Neural cell (in vitro differentiated cells): ENCODE data around the gene DOCK7. TPM values are rescaled to one million over a fixed set of nuclear protein-coding genes. Genes with fewer than 3 reads are reported as not detected.

ENCODE experiments used
- H2AFZ ChIP-seq: fragments of 200-600, 300-800 bp; sonication (generic), shearing (Covaris generic); 2 replicates; pipeline ENCODE4 v1.6.0; 2014; ENCODE audit warnings: low read depth, mild to moderate bottlenecking, antibody characterized with exemption, low read length, moderate library complexity
- H3F3A ChIP-seq: fragments of 200-600 bp; shearing (Covaris generic); 2 replicates; pipeline ENCODE4 v1.6.1; 2016; ENCODE audit warnings: mild to moderate bottlenecking, moderate library complexity, mixed read lengths, antibody characterized with exemption, low read length; ENCODE audit not compliant: insufficient read depth, poor library complexity, severe bottlenecking
- H3K27ac ChIP-seq: fragments of 200-600, 300-800 bp; sonication (generic), shearing (Covaris generic); 2 replicates; pipeline ENCODE4 v1.5.1; 2014; ENCODE audit warnings: mild to moderate bottlenecking, low read length, moderate library complexity
- H3K27me3 ChIP-seq: fragments of 300-800, 200-600 bp; sonication (generic), shearing (Covaris generic); 2 replicates; pipeline ENCODE4 v1.6.0; 2014; ENCODE audit warnings: mild to moderate bottlenecking, low read depth, low read length, moderate library complexity; ENCODE audit not compliant: insufficient read depth
- H3K36me3 ChIP-seq: fragments of 300-800, 200-600 bp; sonication (generic), shearing (Covaris generic); 2 replicates; pipeline ENCODE4 v1.5.1; 2014; ENCODE audit warnings: mild to moderate bottlenecking, antibody characterized with exemption, low read length, moderate library complexity; ENCODE audit not compliant: insufficient read depth
- H3K4me2 ChIP-seq: fragments of 300-800, 200-600 bp; sonication (generic), shearing (Covaris generic); 2 replicates; pipeline ENCODE4 v1.6.0; 2014; ENCODE audit warnings: mild to moderate bottlenecking, low read length
- H3K4me3 ChIP-seq: fragments of 300-800, 200-600 bp; sonication (generic), shearing (Covaris generic); 2 replicates; pipeline ENCODE4 v1.5.1; 2014; ENCODE audit warnings: mild to moderate bottlenecking, low read length, moderate library complexity
- H3K79me2 ChIP-seq: fragments of 200-600 bp; shearing (Covaris generic); replicated peaks from 2 replicates; pipeline ENCODE4 v1.6.0; 2014; ENCODE audit warnings: mild to moderate bottlenecking, low read length, moderate library complexity; ENCODE audit not compliant: insufficient read depth
- H3K9ac ChIP-seq: fragments of 300-800, 200-600 bp; sonication (generic), shearing (Covaris generic); 2 replicates; pipeline ENCODE4 v1.6.1; 2016; ENCODE audit warnings: mild to moderate bottlenecking, low read length, mixed read lengths
- H3K9me2 ChIP-seq: fragments of 200-600 bp; shearing (Covaris generic); 2 replicates; pipeline ENCODE4 v1.6.1; 2016; ENCODE audit warnings: mild to moderate bottlenecking, low read length, mixed read lengths; ENCODE audit not compliant: insufficient read depth
- H3K9me3 ChIP-seq: fragments of 200-600, 300-800 bp; sonication (generic), shearing (Covaris generic); 2 replicates; pipeline ENCODE4 v1.6.1; 2016; ENCODE audit warnings: mild to moderate bottlenecking, mixed run types, low read length, moderate library complexity, mixed read lengths
- H4K20me1 ChIP-seq: fragments of 200-600 bp; shearing (Covaris generic); 2 replicates; pipeline ENCODE4 v1.6.1; 2016; ENCODE audit warnings: mild to moderate bottlenecking, mixed run types; ENCODE audit not compliant: insufficient read depth
- EP300 ChIP-seq: fragments of 450-650 bp; conservative IDR thresholded peaks from 2 replicates; pipeline ENCODE4 v1.6.1; 2014; ENCODE audit warnings: antibody characterized with exemption, mild to moderate bottlenecking, moderate library complexity; ENCODE audit not compliant: poor library complexity, severe bottlenecking
- EZH2 ChIP-seq: fragments of 200-600, 300-800 bp; shearing (Covaris generic), sonication (generic); IDR thresholded peaks from 2 replicates; pipeline ENCODE4 v1.6.1; 2014; ENCODE audit warnings: antibody characterized with exemption, low read length, borderline replicate concordance, mild to moderate bottlenecking; ENCODE audit not compliant: insufficient read depth, poor library complexity, severe bottlenecking
- MXI1 ChIP-seq: fragments of 450-650 bp; conservative IDR thresholded peaks from 2 replicates; pipeline ENCODE4 v1.6.1; 2014; ENCODE audit warnings: antibody characterized with exemption, mild to moderate bottlenecking; ENCODE audit not compliant: poor library complexity, severe bottlenecking
- POLR2AphosphoS5 ChIP-seq: IDR thresholded peaks from 2 replicates; pipeline ENCODE4 v1.6.1; 2012
- RAD21 ChIP-seq: fragments of 450-650 bp; conservative IDR thresholded peaks from 2 replicates; pipeline ENCODE4 v1.6.1; 2014; ENCODE audit warnings: antibody characterized with exemption, mild to moderate bottlenecking, moderate library complexity
- SMC3 ChIP-seq: fragments of 450-650 bp; conservative IDR thresholded peaks from 2 replicates; pipeline ENCODE4 v1.6.1; 2014; ENCODE audit warnings: antibody characterized with exemption, mild to moderate bottlenecking, moderate library complexity; ENCODE audit not compliant: poor library complexity
- TAF1 ChIP-seq: IDR thresholded peaks from 2 replicates; pipeline ENCODE4 v1.6.1; 2012; ENCODE audit warnings: low read depth
- polyA plus RNA-seq: library from polyadenylated mRNA; depleted of rRNA; stranded (reverse); fragments of >200 nt; gene quantifications from 2 replicates; pipeline ENCODE4 v1.2.3, GENCODE V29; 2014
- TF ChIP-seq, protein P1 (sequence below): IDR thresholded peaks from 2 replicates; pipeline ENCODE4 v1.6.1; 2012; ENCODE audit warnings: borderline replicate concordance
- TF ChIP-seq, protein P2 (sequence below): fragments of 450-650 bp; IDR thresholded peaks from 2 replicates; pipeline ENCODE4 v1.5.1; 2014; ENCODE audit warnings: antibody characterized with exemption, mild to moderate bottlenecking, moderate library complexity; ENCODE audit not compliant: poor library complexity, severe bottlenecking

The DOCK7 gene
- polyA plus RNA-seq, 1 donor from 2014 or later = 129 TPM

DNA sequence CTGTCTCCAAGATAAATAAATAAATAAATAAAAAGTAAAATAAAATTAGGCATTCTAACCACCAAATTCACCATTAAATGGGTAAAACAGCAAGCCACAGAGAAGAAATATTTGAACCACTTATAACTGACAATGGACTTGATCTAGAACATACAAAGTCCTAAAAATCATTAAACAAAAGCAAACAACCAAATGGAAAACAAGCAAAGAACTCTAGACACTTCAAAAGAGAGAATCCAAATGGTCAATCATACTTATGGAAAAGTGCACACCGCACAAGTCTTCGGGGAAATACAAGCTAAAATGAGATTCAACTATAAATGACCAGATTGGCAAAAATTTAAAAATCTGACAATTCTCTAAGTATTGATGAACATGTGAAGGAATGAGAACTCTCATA is 164.3 kb downstream of the DOCK7 start:
- Histone ChIP-seq H3K27me3 (no peaks in the 10 kb centered on the region), H2AFZ (no peak overlapping the region), H3K4me3 (no peak overlapping the region), H3F3A (no peaks in the 10 kb centered on the region), H3K36me3 (peaks cover 5% of the 10 kb centered on the region), H3K9me3 (peaks cover 6% of the 10 kb centered on the region), H3K9ac (no peak overlapping the region), H3K27ac (no peak overlapping the region), H3K9me2 (no peaks in the 10 kb centered on the region), H3K79me2 (no peaks in the 10 kb centered on the region), H4K20me1 (no peaks in the 10 kb centered on the region), H3K4me2 (no peak overlapping the region)
- TF ChIP-seq POLR2AphosphoS5 (no peak), EZH2 (no peak)
- TF ChIP-seq, protein P1, sequence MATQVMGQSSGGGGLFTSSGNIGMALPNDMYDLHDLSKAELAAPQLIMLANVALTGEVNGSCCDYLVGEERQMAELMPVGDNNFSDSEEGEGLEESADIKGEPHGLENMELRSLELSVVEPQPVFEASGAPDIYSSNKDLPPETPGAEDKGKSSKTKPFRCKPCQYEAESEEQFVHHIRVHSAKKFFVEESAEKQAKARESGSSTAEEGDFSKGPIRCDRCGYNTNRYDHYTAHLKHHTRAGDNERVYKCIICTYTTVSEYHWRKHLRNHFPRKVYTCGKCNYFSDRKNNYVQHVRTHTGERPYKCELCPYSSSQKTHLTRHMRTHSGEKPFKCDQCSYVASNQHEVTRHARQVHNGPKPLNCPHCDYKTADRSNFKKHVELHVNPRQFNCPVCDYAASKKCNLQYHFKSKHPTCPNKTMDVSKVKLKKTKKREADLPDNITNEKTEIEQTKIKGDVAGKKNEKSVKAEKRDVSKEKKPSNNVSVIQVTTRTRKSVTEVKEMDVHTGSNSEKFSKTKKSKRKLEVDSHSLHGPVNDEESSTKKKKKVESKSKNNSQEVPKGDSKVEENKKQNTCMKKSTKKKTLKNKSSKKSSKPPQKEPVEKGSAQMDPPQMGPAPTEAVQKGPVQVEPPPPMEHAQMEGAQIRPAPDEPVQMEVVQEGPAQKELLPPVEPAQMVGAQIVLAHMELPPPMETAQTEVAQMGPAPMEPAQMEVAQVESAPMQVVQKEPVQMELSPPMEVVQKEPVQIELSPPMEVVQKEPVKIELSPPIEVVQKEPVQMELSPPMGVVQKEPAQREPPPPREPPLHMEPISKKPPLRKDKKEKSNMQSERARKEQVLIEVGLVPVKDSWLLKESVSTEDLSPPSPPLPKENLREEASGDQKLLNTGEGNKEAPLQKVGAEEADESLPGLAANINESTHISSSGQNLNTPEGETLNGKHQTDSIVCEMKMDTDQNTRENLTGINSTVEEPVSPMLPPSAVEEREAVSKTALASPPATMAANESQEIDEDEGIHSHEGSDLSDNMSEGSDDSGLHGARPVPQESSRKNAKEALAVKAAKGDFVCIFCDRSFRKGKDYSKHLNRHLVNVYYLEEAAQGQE = no peak

DNA sequence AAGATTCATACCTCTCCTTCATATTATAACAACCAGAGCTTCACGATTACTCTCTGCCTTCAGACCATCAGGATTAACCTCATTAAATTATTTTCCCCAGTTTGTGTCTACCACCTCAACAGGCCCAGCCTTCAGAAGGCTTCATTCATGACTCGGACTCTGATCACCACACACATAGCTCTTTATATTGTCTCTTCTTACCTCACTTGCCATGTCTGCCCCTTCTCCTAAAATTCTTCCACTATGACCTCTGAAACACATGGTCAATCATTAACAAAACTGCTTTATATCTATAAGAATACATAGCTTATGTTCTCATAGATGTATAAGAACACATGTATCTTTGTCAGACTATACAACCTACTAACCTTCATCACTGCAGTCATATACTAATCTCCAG is 171.6 kb downstream of the DOCK7 start:
- no peaks in the 10 kb centered on the region for H3K27me3 ChIP-seq
- H3K36me3 ChIP-seq = no peaks in the 10 kb centered on the region
- no peaks in the 10 kb centered on the region for H3K9me2 ChIP-seq
- H4K20me1 ChIP-seq = no peaks in the 10 kb centered on the region
- no peaks in the 10 kb centered on the region for H3K79me2 ChIP-seq
- TF ChIP-seq SMC3 = no peak
- no peak for TF ChIP-seq POLR2AphosphoS5
- TF ChIP-seq EP300 = no peak
- TF ChIP-seq RAD21 = no peak
- TF ChIP-seq, protein P1 = no peak
- no peak for TF ChIP-seq TAF1
- TF ChIP-seq, protein P2, sequence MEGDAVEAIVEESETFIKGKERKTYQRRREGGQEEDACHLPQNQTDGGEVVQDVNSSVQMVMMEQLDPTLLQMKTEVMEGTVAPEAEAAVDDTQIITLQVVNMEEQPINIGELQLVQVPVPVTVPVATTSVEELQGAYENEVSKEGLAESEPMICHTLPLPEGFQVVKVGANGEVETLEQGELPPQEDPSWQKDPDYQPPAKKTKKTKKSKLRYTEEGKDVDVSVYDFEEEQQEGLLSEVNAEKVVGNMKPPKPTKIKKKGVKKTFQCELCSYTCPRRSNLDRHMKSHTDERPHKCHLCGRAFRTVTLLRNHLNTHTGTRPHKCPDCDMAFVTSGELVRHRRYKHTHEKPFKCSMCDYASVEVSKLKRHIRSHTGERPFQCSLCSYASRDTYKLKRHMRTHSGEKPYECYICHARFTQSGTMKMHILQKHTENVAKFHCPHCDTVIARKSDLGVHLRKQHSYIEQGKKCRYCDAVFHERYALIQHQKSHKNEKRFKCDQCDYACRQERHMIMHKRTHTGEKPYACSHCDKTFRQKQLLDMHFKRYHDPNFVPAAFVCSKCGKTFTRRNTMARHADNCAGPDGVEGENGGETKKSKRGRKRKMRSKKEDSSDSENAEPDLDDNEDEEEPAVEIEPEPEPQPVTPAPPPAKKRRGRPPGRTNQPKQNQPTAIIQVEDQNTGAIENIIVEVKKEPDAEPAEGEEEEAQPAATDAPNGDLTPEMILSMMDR = no peak
- TF ChIP-seq MXI1 = no peak
- TF ChIP-seq EZH2 = no peak
- no peak overlapping the region for H2AFZ ChIP-seq
- no peak overlapping the region for H3K4me2 ChIP-seq
- H3K27ac ChIP-seq = no peak overlapping the region
- peaks cover 6% of the 10 kb centered on the region for H3K9me3 ChIP-seq
- H3F3A ChIP-seq = no peaks in the 10 kb centered on the region
- no peak overlapping the region for H3K4me3 ChIP-seq
- no peak overlapping the region for H3K9ac ChIP-seq
